Uterus (tissue), 4 donors: ENCODE measurements around the gene FSTL3. TPM values are rescaled to one million over a fixed set of nuclear protein-coding genes. Genes with fewer than 3 reads are reported as not detected.

Experiments used
- DNase-seq, 2 donors: peaks; one replicate each; pipeline ENCODE4 v3.0.0-alpha.2; 2019 to 2020
- H3K27ac ChIP-seq, 2 donors: fragments of 200-600 bp; sonication (generic); 1 replicate in 1 of 2; 2 replicates in 1 of 2; pipeline ENCODE4 v1.5.1; 2016 to 2018
- H3K27me3 ChIP-seq, 2 donors: fragments of 200-600 bp; sonication (generic); one replicate each; pipeline ENCODE4 v1.5.1; 2018 to 2019; ENCODE audit warnings: control low read depth in 1 of 2
- H3K36me3 ChIP-seq, 2 donors: fragments of 200-600 bp; sonication (generic); one replicate each; pipeline ENCODE4 v1.5.1; 2019; ENCODE audit warnings: control low read depth in 1 of 2
- H3K4me1 ChIP-seq, 2 donors: fragments of 200-600 bp; sonication (generic); one replicate each; pipeline ENCODE4 v1.5.1; 2018 to 2019; ENCODE audit warnings: control low read depth in 1 of 2
- H3K4me3 ChIP-seq, 2 donors: fragments of 200-600 bp; sonication (generic); 1 replicate in 1 of 2; 2 replicates in 1 of 2; pipeline ENCODE4 v1.5.1; 2018 to 2019; ENCODE audit warnings: mild to moderate bottlenecking in 1 of 2
- H3K9me3 ChIP-seq, 2 donors: fragments of 200-600 bp; sonication (generic); one replicate each; pipeline ENCODE4 v1.5.1; 2019; ENCODE audit warnings: control low read depth in 1 of 2
- CTCF ChIP-seq, 4 experiments: fragments of 200-600 bp in 2 of 4; fragments of 450-650 bp in 2 of 4; sonication (generic) in 2 of 4; IDR thresholded peaks; one replicate each; pipeline ENCODE4 v1.5.1; 2016 to 2019; ENCODE audit warnings: antibody characterized with exemption in 4 of 4, mild to moderate bottlenecking in 2 of 4, moderate library complexity in 1 of 4
- POLR2A ChIP-seq, 2 donors: fragments of 450-650 bp; IDR thresholded peaks; one replicate each; pipeline ENCODE4 v1.6.1; 2016; ENCODE audit warnings: antibody characterized with exemption in 2 of 2, mild to moderate bottlenecking in 1 of 2, moderate library complexity in 1 of 2
- intact Hi-C: fragments of 100-400 bp; cut with DNase I; formaldehyde crosslinking; loops from one replicate; pipeline ENCODE4 v1.15.1; 2023; ENCODE audit warnings: low total_unique reads
- total RNA-seq, 4 donors: library from RNA; depleted of rRNA in 3 of 4; stranded (reverse); fragments of >200 nt in 3 of 4; gene quantifications; one replicate each; pipeline versions ENCODE4 v1.1.0 to v1.2.4, GENCODE V29; 2014 to 2023
- donor health status: DM: yes; HTN: yes; CAD: no.

FSTL3 gene
- total RNA-seq, 4 donors from 2014 or later, result 25.3 to 71.7 (median 37.3) TPM

- no peak for DNase-seq
- intact Hi-C loops, result no loop called here
- H3K4me1 ChIP-seq, result peaks cover 0 to 39% of the 10 kb centered on the region in 2 donors
- no peak overlapping the region for H3K27ac ChIP-seq
- H3K4me3 ChIP-seq, result no peak overlapping the region
- TF ChIP-seq POLR2A (IDR thresholded peaks at IDR 0.05) (no peak), CTCF (IDR thresholded peaks at IDR 0.05) (no peak)
- H3K9me3 ChIP-seq, result no peaks in the 10 kb centered on the region
- no peaks in the 10 kb centered on the region for H3K27me3 ChIP-seq
- H3K36me3 ChIP-seq, result no peaks in the 10 kb centered on the region
Measured at GRCh38 chr19:658059-658839, 17.9 kb upstream of the FSTL3 start.

- no peak overlapping the region for H3K4me3 ChIP-seq
- H3K36me3 ChIP-seq, result no peaks in the 10 kb centered on the region
- no peak overlapping the region for H3K27ac ChIP-seq
- intact Hi-C loops, result no loop called here
- H3K27me3 ChIP-seq, result no peaks in the 10 kb centered on the region
- no peak for TF ChIP-seq CTCF (IDR thresholded peaks at IDR 0.05)
- no peak for TF ChIP-seq POLR2A (IDR thresholded peaks at IDR 0.05)
- no peak for DNase-seq
- peaks cover 0 to 45% of the 10 kb centered on the region in 2 donors for H3K4me1 ChIP-seq
- no peaks in the 10 kb centered on the region for H3K9me3 ChIP-seq
Measured at GRCh38 chr19:658916-659839, 17.0 kb upstream of the FSTL3 start.

- peaks cover 0 to 45% of the 10 kb centered on the region in 2 donors for H3K4me1 ChIP-seq
- TF ChIP-seq POLR2A (IDR thresholded peaks at IDR 0.05), result no peak
- no peak for TF ChIP-seq CTCF (IDR thresholded peaks at IDR 0.05)
- H3K4me3 ChIP-seq, result peak overlapping the region; percentile 47 to 91
- H3K27me3 ChIP-seq, result no peaks in the 10 kb centered on the region
- peak overlapping the region in 1 of 2 donors; percentile 63 for H3K27ac ChIP-seq
- DNase-seq, result no peak
- H3K9me3 ChIP-seq, result no peaks in the 10 kb centered on the region
- intact Hi-C loops, result no loop called here
- no peaks in the 10 kb centered on the region for H3K36me3 ChIP-seq
Measured at GRCh38 chr19:660793-661426, 15.3 kb upstream of the FSTL3 start.

- H3K9me3 ChIP-seq, result no peaks in the 10 kb centered on the region
- H3K27me3 ChIP-seq, result no peaks in the 10 kb centered on the region
- TF ChIP-seq POLR2A (IDR thresholded peaks at IDR 0.05), result no peak
- no peak for TF ChIP-seq CTCF (IDR thresholded peaks at IDR 0.05)
- H3K27ac ChIP-seq, result peak overlapping the region; percentile 63 to 84
- DNase-seq, result no peak
- intact Hi-C loops, result no loop called here
- peak overlapping the region; percentile 47 to 91 for H3K4me3 ChIP-seq
- H3K4me1 ChIP-seq, result peaks cover 0 to 42% of the 10 kb centered on the region in 2 donors
- H3K36me3 ChIP-seq, result no peaks in the 10 kb centered on the region
Measured at GRCh38 chr19:661427-662196, 14.6 kb upstream of the FSTL3 start.
